Stimulated activated naive B cell treated with anti-CD40 and anti-IgM and Interleukin-4, amounts not matched to agents 10 μg/mL and 1 μg/mL and 100 μg/mL, for 72 hours (primary cell): ENCODE measurements around the gene CTDSPL.

Experiments used
- ATAC-seq, 2 donors: fragments of 150-1000 bp; cut with Tn5 transposase; replicated peaks; 2 replicates each; pipeline ENCODE4 v1.10.0; 2021; ENCODE audit warnings: moderate library complexity in 1 of 2
- DNase-seq: peaks from one replicate; pipeline ENCODE4 v3.0.0; 2021
- H3K27ac Mint-ChIP-seq: one replicate; pipeline ENCODE4 v1.8.0; 2022; ENCODE audit warnings: mild to moderate bottlenecking, mixed read lengths
- H3K27me3 Mint-ChIP-seq, 2 donors: one replicate each; pipeline ENCODE4 v1.8.0; 2022; ENCODE audit warnings: mixed read lengths in 2 of 2
- H3K36me3 Mint-ChIP-seq, 2 donors: one replicate each; pipeline ENCODE4 v1.8.0; 2022; ENCODE audit warnings: mixed read lengths in 2 of 2, mild to moderate bottlenecking in 1 of 2
- H3K4me1 Mint-ChIP-seq, 2 donors: one replicate each; pipeline ENCODE4 v1.8.0; 2022; ENCODE audit warnings: mixed read lengths in 2 of 2, mild to moderate bottlenecking in 1 of 2
- H3K4me3 Mint-ChIP-seq, 2 donors: one replicate each; pipeline ENCODE4 v1.8.0; 2022; ENCODE audit warnings: mild to moderate bottlenecking in 2 of 2, mixed read lengths in 2 of 2, moderate library complexity in 1 of 2
- H3K9me3 Mint-ChIP-seq, 2 donors: one replicate each; pipeline ENCODE4 v1.8.0; 2022; ENCODE audit warnings: mixed read lengths in 2 of 2, mild to moderate bottlenecking in 1 of 2

CTDSPL gene

DNA sequence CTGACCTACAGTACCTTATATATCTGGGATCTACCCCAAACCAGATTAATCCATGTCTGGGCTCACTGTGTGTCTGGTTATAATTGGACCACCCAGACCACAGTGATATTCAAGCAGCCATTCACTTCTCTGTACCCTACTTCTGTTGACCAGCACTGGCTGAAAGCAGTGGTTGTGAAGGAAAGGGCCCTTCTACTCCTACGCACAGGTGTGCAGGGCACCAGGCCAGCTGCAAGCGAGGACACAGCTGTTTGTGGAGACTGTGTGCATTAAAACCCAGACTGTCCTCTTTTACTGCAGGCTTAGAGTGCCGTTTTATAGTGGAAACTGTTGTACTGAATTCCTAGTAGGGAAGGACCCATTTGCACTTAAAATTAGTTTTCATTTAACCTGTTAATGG lies 29.5 kb downstream of the CTDSPL start:
- DNase-seq (no peak), ATAC-seq (peak; percentile 27 to 53)
- Mint-ChIP-seq H3K4me3 (no peak overlapping the region), H3K27ac (no peak overlapping the region), H3K4me1 (peaks cover 0 to 10% of the 10 kb centered on the region in 2 donors), H3K9me3 (no peaks in the 10 kb centered on the region), H3K36me3 (peaks cover 0 to 2% of the 10 kb centered on the region in 2 donors), H3K27me3 (peaks cover 3 to 4% of the 10 kb centered on the region in 2 donors)

DNA sequence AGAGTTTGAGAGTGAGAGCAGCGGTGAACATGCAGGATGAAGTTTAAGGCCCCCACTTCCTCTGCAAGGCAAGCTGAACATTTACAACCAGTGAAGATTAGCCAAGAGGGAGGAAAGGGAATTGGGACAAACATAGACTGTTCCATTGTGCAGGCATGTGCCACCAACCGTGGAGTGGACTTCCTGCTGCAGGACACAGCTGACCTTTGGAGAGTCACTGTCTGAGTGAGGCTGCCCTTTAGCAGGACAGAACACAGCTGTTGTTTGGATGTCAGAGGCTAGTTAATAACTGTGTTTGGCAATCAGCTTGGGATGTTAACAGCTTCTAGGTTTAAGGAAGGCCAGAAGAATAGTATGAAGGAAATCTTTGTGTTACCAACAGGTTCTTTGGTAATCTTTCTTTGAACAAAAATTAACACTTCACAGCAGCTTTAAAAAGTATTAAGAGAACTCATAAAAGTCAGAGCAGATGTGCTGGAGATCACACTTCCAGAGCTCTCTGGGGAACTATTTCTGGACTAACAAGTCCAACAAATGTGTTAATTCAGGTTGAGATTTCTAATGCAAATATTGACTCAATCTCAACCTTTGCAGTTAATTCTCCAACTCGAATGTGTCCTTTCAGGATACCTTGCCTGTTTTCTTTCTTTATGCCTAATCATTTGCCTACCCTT lies 31.4 kb downstream of the CTDSPL start:
- peaks cover 4 to 6% of the 10 kb centered on the region in 2 donors for H3K27me3 Mint-ChIP-seq
- ATAC-seq (peak; percentile 53 to 68), DNase-seq (no peak)
- H3K27ac Mint-ChIP-seq = no peak overlapping the region
- H3K4me1 Mint-ChIP-seq = peaks cover 0 to 10% of the 10 kb centered on the region in 2 donors
- no peaks in the 10 kb centered on the region for H3K9me3 Mint-ChIP-seq
- no peak overlapping the region for H3K4me3 Mint-ChIP-seq
- H3K36me3 Mint-ChIP-seq = peaks cover 0 to 2% of the 10 kb centered on the region in 2 donors

DNA sequence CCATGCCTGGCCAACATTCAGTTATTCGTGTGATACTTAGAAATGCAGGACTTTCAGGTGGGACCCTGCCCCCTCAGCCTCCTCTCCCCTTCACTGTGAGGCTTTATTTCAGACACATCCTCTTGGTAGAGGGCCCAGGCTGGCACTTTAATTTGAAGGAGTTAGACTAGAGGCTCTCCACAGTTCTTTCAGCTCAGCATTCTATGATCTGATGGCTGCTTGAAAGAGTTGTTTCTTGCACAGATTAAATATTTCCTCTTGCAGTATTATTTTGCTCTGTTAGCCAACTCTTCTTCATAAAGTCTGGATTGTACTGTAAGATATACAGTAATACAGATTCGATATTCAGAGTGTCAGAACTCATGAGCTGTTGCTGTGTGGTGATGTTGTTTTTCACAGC lies 35.1 kb downstream of the CTDSPL start:
- peaks cover 4 to 6% of the 10 kb centered on the region in 2 donors for H3K27me3 Mint-ChIP-seq
- no peak overlapping the region for H3K27ac Mint-ChIP-seq
- DNase-seq (no peak), ATAC-seq (no peak)
- H3K9me3 Mint-ChIP-seq = no peaks in the 10 kb centered on the region
- no peak overlapping the region for H3K4me3 Mint-ChIP-seq
- peaks cover 0 to 2% of the 10 kb centered on the region in 2 donors for H3K36me3 Mint-ChIP-seq
- H3K4me1 Mint-ChIP-seq = peaks cover 0 to 10% of the 10 kb centered on the region in 2 donors

GRCh38 chr3:37897763-37898162 lies 36.1 kb downstream of the CTDSPL start:
- no peak for ATAC-seq
- H3K27ac Mint-ChIP-seq = no peak overlapping the region

DNA sequence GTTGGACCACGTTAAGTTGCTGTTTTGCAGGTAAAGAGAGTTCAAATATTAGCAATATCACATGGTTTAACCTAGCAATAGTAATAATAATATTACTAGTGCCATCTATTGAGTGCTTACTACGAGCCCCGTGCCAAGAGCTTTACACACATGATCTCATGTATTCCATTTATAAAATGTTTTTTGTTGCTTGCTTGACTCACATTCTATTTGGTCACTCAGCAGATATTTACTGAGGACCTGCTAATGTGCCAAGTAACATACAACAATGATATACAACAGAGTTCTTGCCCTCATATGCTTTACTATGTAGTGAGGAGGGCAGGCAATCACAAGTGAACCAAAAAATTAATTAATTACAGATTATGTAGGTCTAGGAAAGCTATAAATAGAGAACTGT lies 36.7 kb downstream of the CTDSPL start:
- Mint-ChIP-seq H3K27me3 (peaks cover 4 to 6% of the 10 kb centered on the region in 2 donors), H3K27ac (no peak overlapping the region), H3K4me1 (peaks cover 0 to 1% of the 10 kb centered on the region in 2 donors), H3K9me3 (no peaks in the 10 kb centered on the region), H3K36me3 (peaks cover 0 to 2% of the 10 kb centered on the region in 2 donors), H3K4me3 (no peak overlapping the region)
- ATAC-seq (no peak), DNase-seq (no peak)

More at GRCh38 chr3:37897763-37898162, 36.1 kb downstream of the CTDSPL start:
- H3K4me1 Mint-ChIP-seq = peaks cover 0 to 8% of the 10 kb centered on the region in 2 donors
- DNase-seq = no peak
- peaks cover 0 to 2% of the 10 kb centered on the region in 2 donors for H3K36me3 Mint-ChIP-seq
- no peak overlapping the region for H3K4me3 Mint-ChIP-seq
- peaks cover 4 to 6% of the 10 kb centered on the region in 2 donors for H3K27me3 Mint-ChIP-seq
- no peaks in the 10 kb centered on the region for H3K9me3 Mint-ChIP-seq

- no peaks in the 10 kb centered on the region for H3K4me1 Mint-ChIP-seq
- H3K9me3 Mint-ChIP-seq = no peaks in the 10 kb centered on the region
- peaks cover 4 to 6% of the 10 kb centered on the region in 2 donors for H3K27me3 Mint-ChIP-seq
- peaks cover 0 to 2% of the 10 kb centered on the region in 2 donors for H3K36me3 Mint-ChIP-seq
- H3K27ac Mint-ChIP-seq = no peak overlapping the region
- DNase-seq (no peak), ATAC-seq (peak in 1 of 2 donors; percentile 42)
- H3K4me3 Mint-ChIP-seq = no peak overlapping the region
These were observed 37.5 kb downstream of the CTDSPL start for GRCh38 chr3:37899101-37899707.

DNA sequence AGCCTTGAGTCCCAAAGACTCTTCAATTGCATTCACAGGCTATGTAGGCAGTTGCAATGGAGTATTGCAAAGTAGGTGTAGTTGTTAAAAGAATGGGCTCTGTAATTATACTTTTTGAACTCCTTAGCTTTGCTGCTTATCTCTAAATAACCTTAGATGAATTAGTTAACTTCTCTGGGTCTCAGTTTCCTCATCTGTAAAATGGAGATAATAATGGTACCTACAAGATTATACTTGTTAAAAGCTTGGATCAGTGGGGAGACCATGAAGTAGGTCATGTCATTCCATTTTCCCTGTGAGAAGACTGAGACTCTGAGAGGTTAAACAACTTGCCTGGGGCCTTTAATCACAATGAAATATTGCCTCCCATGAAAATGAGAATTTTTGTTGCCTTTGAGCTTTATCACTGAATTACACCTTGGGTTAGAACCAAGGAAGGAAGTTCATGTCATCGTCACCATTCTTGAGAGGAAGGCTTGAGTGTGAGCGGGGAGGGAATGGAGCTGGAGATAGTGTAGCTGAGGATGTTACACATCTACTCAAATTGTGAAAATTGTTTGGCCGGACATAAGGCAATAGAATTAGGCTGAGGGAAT lies 38.1 kb downstream of the CTDSPL start:
- no peak for DNase-seq
- Mint-ChIP-seq H3K4me3 (no peak overlapping the region), H3K36me3 (peaks cover 0 to 2% of the 10 kb centered on the region in 2 donors), H3K27ac (no peak overlapping the region), H3K9me3 (no peaks in the 10 kb centered on the region), H3K27me3 (peaks cover 4 to 6% of the 10 kb centered on the region in 2 donors), H3K4me1 (no peaks in the 10 kb centered on the region)
- ATAC-seq = no peak

GRCh38 chr3:37901721-37902120 lies 40.0 kb downstream of the CTDSPL start:
- H3K27me3 Mint-ChIP-seq = peaks cover 0 to 3% of the 10 kb centered on the region in 2 donors
- no peak overlapping the region for H3K4me3 Mint-ChIP-seq
- no peak overlapping the region for H3K27ac Mint-ChIP-seq
- peaks cover 3 to 9% of the 10 kb centered on the region in 2 donors for H3K4me1 Mint-ChIP-seq
- no peaks in the 10 kb centered on the region for H3K9me3 Mint-ChIP-seq
- DNase-seq (no peak), ATAC-seq (no peak)
- H3K36me3 Mint-ChIP-seq = no peaks in the 10 kb centered on the region

DNA sequence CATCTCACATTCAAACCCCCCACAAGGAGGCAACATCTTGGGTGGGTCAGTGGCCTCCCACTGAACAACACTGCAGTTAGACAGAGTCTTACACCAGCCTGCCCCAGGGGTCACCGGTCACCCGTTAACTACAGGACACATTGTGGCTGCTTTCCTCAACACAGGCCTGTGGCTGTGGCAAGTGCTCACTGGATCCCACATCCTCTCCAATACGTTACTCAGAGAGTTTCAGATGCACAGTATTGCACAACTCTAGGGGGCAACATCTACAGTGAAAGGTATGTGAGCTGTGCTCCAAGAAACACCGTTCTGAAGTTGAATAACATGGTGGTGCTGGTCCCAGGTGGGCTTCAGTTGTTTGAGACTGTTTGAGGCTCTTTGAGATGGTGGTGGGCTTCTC lies 41.0 kb downstream of the CTDSPL start:
- Mint-ChIP-seq H3K27me3 (peaks cover 6 to 8% of the 10 kb centered on the region in 2 donors), H3K27ac (no peak overlapping the region), H3K9me3 (no peaks in the 10 kb centered on the region), H3K36me3 (no peaks in the 10 kb centered on the region), H3K4me3 (no peak overlapping the region), H3K4me1 (peaks cover 6 to 18% of the 10 kb centered on the region in 2 donors)
- DNase-seq = no peak
- ATAC-seq = no peak

GRCh38 chr3:37903320-37903719 lies 41.6 kb downstream of the CTDSPL start:
- DNase-seq = no peak
- ATAC-seq = no peak
- H3K4me1 Mint-ChIP-seq = peaks cover 7 to 24% of the 10 kb centered on the region in 2 donors
- H3K4me3 Mint-ChIP-seq = no peak overlapping the region
- peaks cover 6 to 8% of the 10 kb centered on the region in 2 donors for H3K27me3 Mint-ChIP-seq
- no peaks in the 10 kb centered on the region for H3K9me3 Mint-ChIP-seq
- H3K36me3 Mint-ChIP-seq = no peaks in the 10 kb centered on the region
- no peak overlapping the region for H3K27ac Mint-ChIP-seq

- Mint-ChIP-seq H3K4me3 (no peak overlapping the region), H3K36me3 (no peaks in the 10 kb centered on the region)
These were observed 42.1 kb downstream of the CTDSPL start for GRCh38 chr3:37903734-37904133.

DNA sequence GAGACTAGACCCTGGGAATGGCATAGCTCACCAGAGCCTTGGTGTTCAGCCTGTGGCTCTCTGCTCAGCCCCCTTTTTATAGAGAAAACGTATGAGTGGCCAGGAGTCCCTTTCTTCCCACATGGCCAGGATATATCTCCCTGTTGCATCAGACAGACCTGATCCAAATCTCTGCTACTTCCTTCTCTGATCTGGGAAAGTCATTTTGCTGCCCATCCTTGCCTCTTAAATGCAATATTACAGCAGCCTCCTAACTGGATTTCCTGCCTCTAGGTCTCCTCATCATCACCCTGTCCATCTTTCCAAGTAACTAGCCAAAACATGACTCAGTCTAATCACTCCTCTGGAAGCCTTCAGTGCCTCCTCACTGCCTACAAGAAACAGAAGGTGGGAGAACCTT lies 42.9 kb downstream of the CTDSPL start:
- peaks cover 6 to 8% of the 10 kb centered on the region in 2 donors for H3K27me3 Mint-ChIP-seq

More at GRCh38 chr3:37903734-37904133, 42.1 kb downstream of the CTDSPL start:
- Mint-ChIP-seq H3K4me1 (peaks cover 7 to 27% of the 10 kb centered on the region in 2 donors), H3K27me3 (peaks cover 6 to 8% of the 10 kb centered on the region in 2 donors), H3K9me3 (no peaks in the 10 kb centered on the region), H3K27ac (no peak overlapping the region)
- ATAC-seq = no peak
- no peak for DNase-seq

GRCh38 chr3:37905346-37905745 lies 43.7 kb downstream of the CTDSPL start:
- Mint-ChIP-seq H3K4me3 (no peak overlapping the region), H3K36me3 (no peaks in the 10 kb centered on the region), H3K27me3 (peaks cover 6 to 8% of the 10 kb centered on the region in 2 donors), H3K4me1 (peaks cover 7 to 27% of the 10 kb centered on the region in 2 donors), H3K9me3 (no peaks in the 10 kb centered on the region), H3K27ac (no peak overlapping the region)
- DNase-seq (no peak), ATAC-seq (no peak)

More for the DNA sequence above, 42.9 kb downstream of the CTDSPL start:
- Mint-ChIP-seq H3K9me3 (no peaks in the 10 kb centered on the region), H3K27ac (no peak overlapping the region), H3K4me3 (no peak overlapping the region), H3K36me3 (no peaks in the 10 kb centered on the region), H3K4me1 (peaks cover 7 to 27% of the 10 kb centered on the region in 2 donors)
- DNase-seq (no peak), ATAC-seq (no peak)

DNA sequence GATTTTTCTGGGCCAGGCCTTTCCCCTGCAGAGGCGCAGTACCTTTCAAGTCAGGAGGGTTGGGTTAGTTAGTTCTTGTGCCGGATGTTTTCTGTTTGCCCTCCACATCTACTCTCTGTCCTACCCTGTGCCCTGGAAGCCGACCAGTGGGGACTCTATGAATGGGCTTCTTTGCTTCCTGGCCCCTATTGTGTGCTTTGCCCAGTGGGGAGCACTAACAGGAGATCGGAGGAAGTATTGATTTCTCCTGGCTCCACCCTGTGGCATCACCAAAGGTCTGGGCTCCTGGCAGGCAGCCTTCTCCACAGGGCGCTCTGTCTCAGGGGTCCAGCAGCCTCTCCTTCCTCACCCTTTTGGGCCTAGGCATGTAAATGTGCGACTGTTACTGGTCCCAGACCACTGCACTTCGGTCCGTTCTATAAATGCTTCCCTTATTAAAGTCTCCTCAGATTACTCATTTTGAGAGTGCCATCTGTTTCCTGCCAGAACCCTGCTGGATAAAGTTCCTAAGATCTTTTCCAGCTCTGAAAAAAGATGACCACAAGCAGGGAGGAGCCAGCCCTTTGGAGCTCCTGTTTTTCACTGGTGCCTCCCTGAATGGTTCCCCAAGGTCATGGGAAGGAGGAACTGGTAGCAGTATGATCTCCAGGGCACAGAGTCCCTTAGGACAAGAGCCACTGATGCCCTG lies 44.5 kb downstream of the CTDSPL start:
- ATAC-seq (no peak), DNase-seq (no peak)
- Mint-ChIP-seq H3K27me3 (peaks cover 6 to 8% of the 10 kb centered on the region in 2 donors), H3K4me1 (peaks cover 7 to 27% of the 10 kb centered on the region in 2 donors), H3K4me3 (no peak overlapping the region), H3K9me3 (no peaks in the 10 kb centered on the region), H3K36me3 (no peaks in the 10 kb centered on the region), H3K27ac (no peak overlapping the region)
